ENCODE results near the gene ATOH8. TPM values are rescaled to one million over a fixed set of nuclear protein-coding genes. Genes with fewer than 3 reads are reported as not detected.

The ATOH8 gene
- total RNA-seq, 1 donor = 1.3 TPM

- Histone ChIP-seq H3K4me3 (ENCODE audit: low read length) (no peak overlapping the region), H3K4me1 (ENCODE audit: insufficient read depth, low read length) (peaks cover 47% of the 10 kb centered on the region), H3K27me3 (ENCODE audit: insufficient read depth, low read length) (peaks cover 50% of the 10 kb centered on the region), H3K9me3 (ENCODE audit: low read depth, low read length) (no peaks in the 10 kb centered on the region)
Measured at GRCh38 chr2:85751627-85752026, 2.2 kb upstream of the ATOH8 start.

- H3K4me3 ChIP-seq (ENCODE audit: low read length) = no peak overlapping the region
- peaks cover 58% of the 10 kb centered on the region for H3K27me3 ChIP-seq (ENCODE audit: insufficient read depth, low read length)
- H3K9me3 ChIP-seq (ENCODE audit: low read depth, low read length) = no peaks in the 10 kb centered on the region
- H3K4me1 ChIP-seq (ENCODE audit: insufficient read depth, low read length) = peaks cover 39% of the 10 kb centered on the region
Measured at GRCh38 chr2:85753035-85753524, 711 bp upstream of the ATOH8 start.

GRCh38 chr2:85754313-85755095, 713 bp downstream of the ATOH8 start:
- Histone ChIP-seq H3K27me3 (ENCODE audit: insufficient read depth, low read length) (peaks cover 58% of the 10 kb centered on the region), H3K4me3 (ENCODE audit: low read length) (peak overlapping the region; percentile 28), H3K4me1 (ENCODE audit: insufficient read depth, low read length) (peaks cover 29% of the 10 kb centered on the region), H3K9me3 (ENCODE audit: low read depth, low read length) (no peaks in the 10 kb centered on the region)

GRCh38 chr2:85755122-85756027, 1.6 kb downstream of the ATOH8 start:
- peaks cover 58% of the 10 kb centered on the region for H3K27me3 ChIP-seq (ENCODE audit: insufficient read depth, low read length)
- H3K9me3 ChIP-seq (ENCODE audit: low read depth, low read length) = no peaks in the 10 kb centered on the region
- no peak overlapping the region for H3K4me3 ChIP-seq (ENCODE audit: low read length)

GRCh38 chr2:85756195-85756594, 2.4 kb downstream of the ATOH8 start:
- no peak overlapping the region for H3K4me3 ChIP-seq (ENCODE audit: low read length)
- peaks cover 56% of the 10 kb centered on the region for H3K27me3 ChIP-seq (ENCODE audit: insufficient read depth, low read length)
- peaks cover 29% of the 10 kb centered on the region for H3K4me1 ChIP-seq (ENCODE audit: insufficient read depth, low read length)
- H3K9me3 ChIP-seq (ENCODE audit: low read depth, low read length) = no peaks in the 10 kb centered on the region

More at GRCh38 chr2:85755122-85756027, 1.6 kb downstream of the ATOH8 start:
- peaks cover 29% of the 10 kb centered on the region for H3K4me1 ChIP-seq (ENCODE audit: insufficient read depth, low read length)

- H3K4me1 ChIP-seq (ENCODE audit: insufficient read depth, low read length) = peaks cover 29% of the 10 kb centered on the region
- H3K9me3 ChIP-seq (ENCODE audit: low read depth, low read length) = no peaks in the 10 kb centered on the region
- no peak overlapping the region for H3K4me3 ChIP-seq (ENCODE audit: low read length)
- H3K27me3 ChIP-seq (ENCODE audit: insufficient read depth, low read length) = peaks cover 48% of the 10 kb centered on the region
Measured at GRCh38 chr2:85756822-85757435, 3.1 kb downstream of the ATOH8 start.

- Histone ChIP-seq H3K4me3 (ENCODE audit: low read length) (no peak overlapping the region), H3K4me1 (ENCODE audit: insufficient read depth, low read length) (peaks cover 29% of the 10 kb centered on the region), H3K9me3 (ENCODE audit: low read depth, low read length) (no peaks in the 10 kb centered on the region), H3K27me3 (ENCODE audit: insufficient read depth, low read length) (peaks cover 39% of the 10 kb centered on the region)
Measured at GRCh38 chr2:85757860-85758259, 4.1 kb downstream of the ATOH8 start.

GRCh38 chr2:85758361-85759256, 4.8 kb downstream of the ATOH8 start:
- H3K4me1 ChIP-seq (ENCODE audit: insufficient read depth, low read length) = peaks cover 23% of the 10 kb centered on the region
- no peak overlapping the region for H3K4me3 ChIP-seq (ENCODE audit: low read length)
- no peaks in the 10 kb centered on the region for H3K9me3 ChIP-seq (ENCODE audit: low read depth, low read length)
- peaks cover 33% of the 10 kb centered on the region for H3K27me3 ChIP-seq (ENCODE audit: insufficient read depth, low read length)

- H3K27me3 ChIP-seq (ENCODE audit: insufficient read depth, low read length) = peaks cover 28% of the 10 kb centered on the region
- no peaks in the 10 kb centered on the region for H3K9me3 ChIP-seq (ENCODE audit: low read depth, low read length)
- H3K4me1 ChIP-seq (ENCODE audit: insufficient read depth, low read length) = peaks cover 17% of the 10 kb centered on the region
- H3K4me3 ChIP-seq (ENCODE audit: low read length) = no peak overlapping the region
Measured at GRCh38 chr2:85759257-85759613, 5.4 kb downstream of the ATOH8 start.

- Histone ChIP-seq H3K27me3 (ENCODE audit: insufficient read depth, low read length) (peaks cover 19% of the 10 kb centered on the region), H3K4me3 (ENCODE audit: low read length) (no peak overlapping the region)
Measured at GRCh38 chr2:85760371-85760770, 6.6 kb downstream of the ATOH8 start.

GRCh38 chr2:85760872-85761271, 7.1 kb downstream of the ATOH8 start:
- H3K4me1 ChIP-seq (ENCODE audit: insufficient read depth, low read length) = peaks cover 4% of the 10 kb centered on the region
- no peaks in the 10 kb centered on the region for H3K9me3 ChIP-seq (ENCODE audit: low read depth, low read length)
- no peak overlapping the region for H3K4me3 ChIP-seq (ENCODE audit: low read length)
- peaks cover 17% of the 10 kb centered on the region for H3K27me3 ChIP-seq (ENCODE audit: insufficient read depth, low read length)

More at GRCh38 chr2:85760371-85760770, 6.6 kb downstream of the ATOH8 start:
- H3K4me1 ChIP-seq (ENCODE audit: insufficient read depth, low read length) = peaks cover 6% of the 10 kb centered on the region
- H3K9me3 ChIP-seq (ENCODE audit: low read depth, low read length) = no peaks in the 10 kb centered on the region

- H3K4me3 ChIP-seq (ENCODE audit: low read length) = no peak overlapping the region
- H3K27me3 ChIP-seq (ENCODE audit: insufficient read depth, low read length) = peaks cover 12% of the 10 kb centered on the region
Measured at GRCh38 chr2:85761512-85761944, 7.7 kb downstream of the ATOH8 start.

GRCh38 chr2:85761946-85762345, 8.2 kb downstream of the ATOH8 start:
- no peaks in the 10 kb centered on the region for H3K9me3 ChIP-seq (ENCODE audit: low read depth, low read length)
- H3K4me3 ChIP-seq (ENCODE audit: low read length) = no peak overlapping the region
- H3K4me1 ChIP-seq (ENCODE audit: insufficient read depth, low read length) = peaks cover 4% of the 10 kb centered on the region
- H3K27me3 ChIP-seq (ENCODE audit: insufficient read depth, low read length) = peaks cover 8% of the 10 kb centered on the region

More at GRCh38 chr2:85761512-85761944, 7.7 kb downstream of the ATOH8 start:
- Histone ChIP-seq H3K9me3 (ENCODE audit: low read depth, low read length) (no peaks in the 10 kb centered on the region), H3K4me1 (ENCODE audit: insufficient read depth, low read length) (peaks cover 4% of the 10 kb centered on the region)

GRCh38 chr2:85763132-85763531, 9.3 kb downstream of the ATOH8 start:
- Histone ChIP-seq H3K27me3 (ENCODE audit: insufficient read depth, low read length) (peaks cover 2% of the 10 kb centered on the region), H3K4me1 (ENCODE audit: insufficient read depth, low read length) (peaks cover 4% of the 10 kb centered on the region), H3K4me3 (ENCODE audit: low read length) (no peak overlapping the region), H3K9me3 (ENCODE audit: low read depth, low read length) (no peaks in the 10 kb centered on the region)
